Measurements from ENCODE around the gene TEAD1.

TEAD1 gene

DNA sequence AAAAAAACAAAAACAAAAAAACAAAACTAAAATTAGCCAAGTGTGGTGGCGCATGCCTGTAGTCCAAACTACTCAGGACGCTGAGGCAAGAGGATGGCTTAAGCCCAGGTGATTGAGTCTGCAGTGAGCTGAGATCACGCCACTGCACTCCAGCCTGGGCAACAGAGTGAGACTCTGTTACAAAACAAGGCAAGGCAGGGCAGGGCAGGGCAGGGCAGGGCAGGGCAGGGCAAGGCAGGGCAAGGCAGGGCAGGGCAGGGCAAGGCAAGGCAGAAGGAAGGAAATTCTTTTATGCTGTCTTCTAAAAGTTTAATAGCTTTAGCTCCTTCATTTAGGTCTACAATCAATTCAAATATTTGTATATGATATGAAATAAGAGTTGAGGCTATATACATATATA is 284.8 kb downstream of the TEAD1 start:
- TF ChIP-seq, protein P1, sequence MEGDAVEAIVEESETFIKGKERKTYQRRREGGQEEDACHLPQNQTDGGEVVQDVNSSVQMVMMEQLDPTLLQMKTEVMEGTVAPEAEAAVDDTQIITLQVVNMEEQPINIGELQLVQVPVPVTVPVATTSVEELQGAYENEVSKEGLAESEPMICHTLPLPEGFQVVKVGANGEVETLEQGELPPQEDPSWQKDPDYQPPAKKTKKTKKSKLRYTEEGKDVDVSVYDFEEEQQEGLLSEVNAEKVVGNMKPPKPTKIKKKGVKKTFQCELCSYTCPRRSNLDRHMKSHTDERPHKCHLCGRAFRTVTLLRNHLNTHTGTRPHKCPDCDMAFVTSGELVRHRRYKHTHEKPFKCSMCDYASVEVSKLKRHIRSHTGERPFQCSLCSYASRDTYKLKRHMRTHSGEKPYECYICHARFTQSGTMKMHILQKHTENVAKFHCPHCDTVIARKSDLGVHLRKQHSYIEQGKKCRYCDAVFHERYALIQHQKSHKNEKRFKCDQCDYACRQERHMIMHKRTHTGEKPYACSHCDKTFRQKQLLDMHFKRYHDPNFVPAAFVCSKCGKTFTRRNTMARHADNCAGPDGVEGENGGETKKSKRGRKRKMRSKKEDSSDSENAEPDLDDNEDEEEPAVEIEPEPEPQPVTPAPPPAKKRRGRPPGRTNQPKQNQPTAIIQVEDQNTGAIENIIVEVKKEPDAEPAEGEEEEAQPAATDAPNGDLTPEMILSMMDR (IDR thresholded peaks at IDR 0.05; ENCODE audit: low read depth, low read length) = no peak
- no peak for DNase-seq (ENCODE audit: low read depth in 2 of 2)
- H3K4me3 ChIP-seq (replicated peaks in 1 of 2; ENCODE audit: low read depth in 2 of 2, low read length in 2 of 2) = no peak overlapping the region

DNA sequence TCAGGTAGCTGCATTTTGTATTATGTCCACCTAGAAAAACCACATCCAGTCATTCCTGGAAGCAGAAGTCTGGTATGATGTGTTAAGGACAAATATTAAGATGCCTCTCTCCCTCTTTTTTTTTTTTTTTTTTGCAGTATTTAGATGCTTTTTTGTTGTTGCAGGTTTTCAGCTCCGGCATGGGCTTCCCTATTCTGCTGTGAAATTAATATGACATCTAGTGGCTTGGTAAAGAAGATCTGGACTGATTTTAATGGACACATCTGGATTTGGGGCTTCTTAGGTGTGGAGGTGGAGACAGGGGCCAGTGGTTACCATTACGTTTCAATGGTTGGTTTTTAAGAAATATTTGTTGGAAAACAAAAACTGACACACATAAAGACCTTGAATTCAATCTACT is 287.4 kb downstream of the TEAD1 start:
- H3K4me3 ChIP-seq (replicated peaks in 1 of 2; ENCODE audit: low read depth in 2 of 2, low read length in 2 of 2) = no peak overlapping the region
- peak; percentile 44 to 52 for DNase-seq (ENCODE audit: low read depth in 2 of 2)
- TF ChIP-seq, protein P1 (IDR thresholded peaks at IDR 0.05; ENCODE audit: low read depth, low read length) = peak; percentile 2

DNA sequence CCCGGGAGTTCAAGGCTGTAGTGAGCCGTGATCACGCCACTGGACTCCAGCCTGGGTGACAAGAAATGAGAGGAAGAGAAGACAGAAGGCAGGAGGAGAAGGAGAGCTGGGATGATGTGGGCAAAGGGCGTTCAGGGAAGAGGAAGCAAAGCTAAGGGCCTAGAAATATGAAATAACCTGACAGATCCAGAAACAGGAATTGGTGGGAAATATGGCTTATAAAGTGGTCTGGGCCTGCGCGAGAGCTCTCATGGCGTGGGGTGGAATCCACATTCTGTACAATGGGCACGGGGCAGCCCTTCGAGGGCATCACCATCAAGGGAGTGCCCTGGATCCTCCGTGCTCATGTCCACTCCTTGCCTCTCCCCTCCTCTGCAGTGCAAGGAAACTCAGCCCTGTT is 288.1 kb downstream of the TEAD1 start:
- no peak for DNase-seq (ENCODE audit: low read depth in 2 of 2)
- TF ChIP-seq, protein P1 (IDR thresholded peaks at IDR 0.05; ENCODE audit: low read depth, low read length) = no peak

DNA sequence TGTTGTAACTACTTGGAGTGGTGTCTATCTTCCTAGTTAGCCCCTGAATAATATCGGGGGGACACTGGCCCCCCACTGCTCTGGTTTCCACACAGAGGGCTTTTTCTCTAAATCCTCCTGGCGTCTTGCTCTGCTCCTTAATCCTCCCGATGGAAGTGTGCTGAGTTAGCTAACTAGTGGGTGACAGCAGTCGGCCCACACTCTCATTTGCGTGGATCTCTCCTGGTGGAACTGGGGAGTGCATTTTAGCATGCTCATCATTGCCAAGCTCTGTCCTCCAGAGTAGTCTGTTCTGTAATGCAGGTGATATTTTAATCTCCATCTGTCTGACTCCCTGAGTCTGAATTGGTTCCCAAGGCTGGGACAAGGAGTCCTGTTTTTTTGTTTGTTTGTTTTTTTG is 288.8 kb downstream of the TEAD1 start:
- TF ChIP-seq, protein P1 (IDR thresholded peaks at IDR 0.05; ENCODE audit: low read depth, low read length) = no peak
- H3K4me3 ChIP-seq (replicated peaks in 1 of 2; ENCODE audit: low read depth in 2 of 2, low read length in 2 of 2) = no peak overlapping the region
- no peak for DNase-seq (ENCODE audit: low read depth in 2 of 2)

More for the DNA sequence above, 288.1 kb downstream of the TEAD1 start:
- H3K4me3 ChIP-seq (replicated peaks in 1 of 2; ENCODE audit: low read depth in 2 of 2, low read length in 2 of 2) = no peak overlapping the region

DNA sequence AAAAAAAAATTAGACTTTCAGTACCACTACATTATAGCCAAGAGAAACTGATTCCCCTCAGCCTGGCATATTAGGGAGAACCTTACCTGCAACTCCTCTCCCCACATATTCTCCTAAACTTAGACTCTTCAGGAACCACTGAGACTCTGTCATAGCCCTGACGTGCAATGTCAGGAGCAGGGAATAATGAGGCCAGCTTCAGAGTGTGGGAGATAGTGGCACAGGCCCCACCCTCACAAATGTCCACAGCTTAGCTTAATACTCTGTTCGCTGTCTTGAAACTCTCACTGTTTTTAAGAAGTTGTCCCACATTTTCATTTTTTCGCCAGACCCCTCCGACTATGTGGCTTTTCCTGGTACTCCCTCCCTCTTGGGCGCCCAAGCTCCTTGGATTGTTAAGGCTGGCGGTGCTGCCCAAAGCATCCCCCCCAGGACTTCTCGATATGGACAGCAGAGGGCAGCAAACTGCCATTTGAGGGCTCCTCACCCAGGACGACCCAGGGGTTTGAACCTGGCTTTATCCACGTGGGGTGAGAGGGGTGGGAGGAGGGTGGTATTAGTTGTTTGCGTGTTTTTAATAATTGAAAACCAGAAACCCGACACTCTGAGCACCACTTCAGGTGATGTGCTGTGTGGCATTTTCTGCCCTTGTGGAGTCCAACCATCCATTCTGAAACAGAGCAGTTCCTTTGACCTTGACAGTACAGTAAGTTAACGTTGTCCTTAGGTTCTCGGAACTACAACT is 289.7 kb downstream of the TEAD1 start:
- no peak overlapping the region for H3K4me3 ChIP-seq (replicated peaks in 1 of 2; ENCODE audit: low read depth in 2 of 2, low read length in 2 of 2)
- peak; percentile 68 to 70 for DNase-seq (ENCODE audit: low read depth in 2 of 2)
- TF ChIP-seq, protein P1 (IDR thresholded peaks at IDR 0.05; ENCODE audit: low read depth, low read length) = peak; percentile 91

DNA sequence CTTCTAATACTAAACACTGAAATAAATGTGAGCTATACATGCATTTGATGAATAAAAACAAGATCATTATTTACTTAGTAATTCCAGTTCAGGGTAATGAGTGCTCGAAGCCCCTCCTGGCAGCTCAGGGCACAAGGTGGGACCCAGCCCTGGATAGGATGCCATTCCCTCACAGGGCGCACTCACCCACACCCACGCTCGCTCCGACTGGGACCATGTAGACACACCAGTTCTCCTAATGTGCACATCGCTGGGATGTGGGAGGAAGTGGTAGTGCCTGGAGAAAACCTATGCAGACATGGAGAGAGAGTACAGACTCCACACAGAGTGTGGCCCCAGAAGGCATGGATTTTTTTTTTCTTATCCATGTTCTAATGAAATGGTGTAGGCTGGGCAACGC is 290.4 kb downstream of the TEAD1 start:
- H3K4me3 ChIP-seq (replicated peaks in 1 of 2; ENCODE audit: low read depth in 2 of 2, low read length in 2 of 2) = no peak overlapping the region
- TF ChIP-seq, protein P1 (IDR thresholded peaks at IDR 0.05; ENCODE audit: low read depth, low read length) = no peak
- DNase-seq (ENCODE audit: low read depth in 2 of 2) = no peak

DNA sequence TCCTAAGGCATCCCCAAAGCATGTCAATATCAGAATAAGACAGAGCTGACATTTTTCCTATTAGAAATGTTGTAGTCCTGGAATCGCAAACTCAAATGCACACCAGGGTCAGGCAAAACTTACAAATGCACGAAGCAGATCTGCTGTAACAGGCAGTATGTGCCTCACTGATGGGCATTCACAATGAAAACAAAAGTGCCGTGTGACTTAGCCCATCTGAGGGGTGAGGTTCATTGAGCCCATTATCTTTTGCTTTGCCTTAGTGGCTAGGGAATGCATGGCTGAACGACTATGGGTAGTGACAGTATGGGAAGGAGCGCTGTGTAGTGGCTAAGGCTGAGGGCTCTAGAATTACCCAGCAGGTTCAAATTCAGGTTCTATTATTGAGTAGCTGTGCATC is 291.8 kb downstream of the TEAD1 start:
- DNase-seq (ENCODE audit: low read depth in 2 of 2) = no peak
- TF ChIP-seq, protein P1 (IDR thresholded peaks at IDR 0.05; ENCODE audit: low read depth, low read length) = no peak
- H3K4me3 ChIP-seq (replicated peaks in 1 of 2; ENCODE audit: low read depth in 2 of 2, low read length in 2 of 2) = no peak overlapping the region

All from cardiac fibroblast (primary cell).